HepG2 (cell line): ENCODE results near the gene VASN. TPM values are rescaled to one million over a fixed set of nuclear protein-coding genes. Genes with fewer than 3 reads are reported as not detected.
A peak's percentile ranks its signal among the peaks of the same experiment; 100 is the strongest.

ENCODE experiments used
- ATAC-seq: fragments of 200-7000 bp; cut with Tn5 transposase; 3 replicates; pipeline ENCODE4 v1.9.1; 2020; ENCODE audit warnings: mild to moderate bottlenecking, moderate library complexity
- BruUV-seq: library from RNA; stranded (reverse); fragments of 400-500 nt; replicated peaks from 2 replicates; lab custom pipeline; 2021; lab: Mats Ljungman, UMichigan
- CTCF ChIA-PET: fragments of 300-600 bp; formaldehyde crosslinking; extraction: SDS; loops from one replicate; lab custom pipeline; 2021; ENCODE audit warnings: low total read pairs, inconsistent platforms, low intra/inter-chr PET ratio; lab: Yijun Ruan, JAX
- POLR2A ChIA-PET: fragments of 350-600 bp; sonication (Branson Sonifier 250); formaldehyde crosslinking; loops from one replicate; lab custom pipeline; 2020; ENCODE audit warnings: antibody characterized with exemption, inconsistent platforms; lab: Yijun Ruan, JAX
- DNase-seq: peaks from one replicate; pipeline ENCODE4 v3.0.0-alpha.2; 2015; ENCODE audit warnings: low spot score
- FAIRE-seq: peaks from 3 replicates; lab custom pipeline; 2011; peaks lifted over from hg19 to GRCh38; lab: Jason Lieb, UNC
- H2AFZ ChIP-seq: one replicate; pipeline ENCODE4 v1.6.1; 2011; ENCODE audit warnings: low read length, inconsistent platforms
- H3K27ac ChIP-seq: fragments of 300-600 bp; 3 replicates; pipeline ENCODE4 v1.8.0; 2011; ENCODE audit warnings: mixed run types, mild to moderate bottlenecking, mixed read lengths, low read length, inconsistent platforms; ENCODE audit not compliant: insufficient read depth; ENCODE audit errors: extremely low read length
- H3K27me3 ChIP-seq, 2 experiments: fragments of 200-600 bp in 1 of 2; 2 replicates in 1 of 2; 3 replicates in 1 of 2; pipeline versions ENCODE4 v1.6.0 to v1.8.0; 2011; ENCODE audit warnings: low read length in 2 of 2, mild to moderate bottlenecking in 2 of 2, moderate library complexity in 2 of 2, inconsistent platforms in 1 of 2; ENCODE audit not compliant: insufficient read depth in 2 of 2, control insufficient read depth in 1 of 2
- H3K36me3 ChIP-seq, 2 experiments: fragments of 200-600 bp in 1 of 2; replicated peaks in 1 of 2; 2 replicates in 1 of 2; 3 replicates in 1 of 2; pipeline versions ENCODE4 v1.5.1 to v1.8.0; 2011; ENCODE audit warnings: low read length in 2 of 2, inconsistent platforms in 1 of 2; ENCODE audit not compliant: insufficient read depth in 2 of 2, control insufficient read depth in 1 of 2
- H3K4me1 ChIP-seq: 2 replicates; pipeline ENCODE4 v1.5.1; 2012; ENCODE audit warnings: low read length, inconsistent platforms; ENCODE audit not compliant: insufficient read depth
- H3K4me2 ChIP-seq: 2 replicates; pipeline ENCODE4 v1.6.0; 2011; ENCODE audit warnings: low read depth, low read length, inconsistent platforms
- H3K4me3 ChIP-seq, 3 experiments: fragments of 200-600 bp in 1 of 3; sonication (generic), shearing (Covaris generic) in 1 of 3; replicated peaks in 1 of 3; 2 replicates each; pipeline ENCODE4 v1.5.1; 2011 to 2016; ENCODE audit warnings: low read length in 3 of 3, inconsistent platforms in 2 of 3, low read depth in 2 of 3, mild to moderate bottlenecking in 2 of 3, control low read depth in 1 of 3, mixed read lengths in 1 of 3; ENCODE audit not compliant: insufficient read depth in 1 of 3
- H3K79me2 ChIP-seq: one replicate; pipeline ENCODE4 v1.6.1; 2011; ENCODE audit warnings: low read length, inconsistent platforms; ENCODE audit not compliant: insufficient read depth
- H3K9ac ChIP-seq: 2 replicates; pipeline ENCODE4 v1.6.0; 2011; ENCODE audit warnings: mild to moderate bottlenecking, low read depth, low read length, inconsistent platforms; ENCODE audit not compliant: insufficient read depth
- H3K9me3 ChIP-seq: 2 replicates; pipeline ENCODE4 v1.5.1; 2012; ENCODE audit warnings: mild to moderate bottlenecking, low read length
- H4K20me1 ChIP-seq: 2 replicates; pipeline ENCODE4 v1.6.0; 2011; ENCODE audit warnings: inconsistent platforms, mild to moderate bottlenecking, low read length, moderate library complexity; ENCODE audit not compliant: insufficient read depth
- ARNT2 ChIP-seq: sonication (generic); formaldehyde crosslinking; IDR thresholded peaks from 2 replicates; pipeline ENCODE4 v1.8.0; 2022; ENCODE audit warnings: mild to moderate bottlenecking, low read depth, missing genetic modification reagents, moderate library complexity
- BORCS8-MEF2B ChIP-seq: sonication (generic); formaldehyde crosslinking; IDR thresholded peaks from 2 replicates; pipeline ENCODE4 v1.8.0; 2022; ENCODE audit warnings: mild to moderate bottlenecking, missing genetic modification reagents
- CENPT ChIP-seq: sonication (generic); formaldehyde crosslinking; IDR thresholded peaks from 2 replicates; pipeline ENCODE4 v1.8.0; 2022; ENCODE audit warnings: low read depth, mild to moderate bottlenecking, moderate library complexity, missing genetic modification reagents
- DMAP1 ChIP-seq: IDR thresholded peaks from 2 replicates; pipeline ENCODE4 v1.6.1; 2016
- ETV5 ChIP-seq: IDR thresholded peaks from 2 replicates; pipeline ENCODE4 v1.6.1; 2018; ENCODE audit warnings: missing biosample characterization, missing genetic modification reagents, inconsistent platforms, borderline replicate concordance
- FOXK1 ChIP-seq: sonication (generic); formaldehyde crosslinking; IDR thresholded peaks from 2 replicates; pipeline ENCODE4 v1.4.0; 2020; ENCODE audit warnings: low read depth, missing genetic modification reagents, borderline replicate concordance
- HDAC2 ChIP-seq: sonication (generic); formaldehyde crosslinking; IDR thresholded peaks from 2 replicates; pipeline ENCODE4 v1.4.0; 2020; ENCODE audit warnings: missing genetic modification reagents
- IRF2 ChIP-seq: IDR thresholded peaks from 2 replicates; pipeline ENCODE4 v1.6.1; 2018; ENCODE audit warnings: missing genetic modification reagents, missing compliant biosample characterization
- IRX3 ChIP-seq: sonication (generic); formaldehyde crosslinking; IDR thresholded peaks from 2 replicates; pipeline ENCODE4 v1.8.1; 2023; ENCODE audit warnings: mild to moderate bottlenecking, low read depth, missing genetic modification reagents, borderline replicate concordance
- KMT2B ChIP-seq: IDR thresholded peaks from 2 replicates; pipeline ENCODE4 v1.6.1; 2016; ENCODE audit warnings: missing genetic modification reagents, missing compliant biosample characterization
- SMAD3 ChIP-seq: sonication (generic); formaldehyde crosslinking; IDR thresholded peaks from 2 replicates; pipeline ENCODE4 v1.4.0; 2020; ENCODE audit warnings: missing genetic modification reagents
- SOX5 ChIP-seq: IDR thresholded peaks from 2 replicates; pipeline ENCODE4 v1.6.1; 2016; ENCODE audit warnings: borderline replicate concordance
- SUZ12 ChIP-seq: fragments of 150-350 bp; IDR thresholded peaks from 2 replicates; pipeline ENCODE4 v1.6.1; 2014; ENCODE audit warnings: low read depth, low read length
- SYNCRIP ChIP-seq: fragments of 200-400 bp; formaldehyde crosslinking; IDR thresholded peaks from 2 replicates; pipeline ENCODE4 v1.6.1; 2018; ENCODE audit warnings: mild to moderate bottlenecking, low read depth, low read length; ENCODE audit not compliant: insufficient read depth
- ZNF773 ChIP-seq: sonication (generic); formaldehyde crosslinking; IDR thresholded peaks from 2 replicates; pipeline ENCODE4 v1.4.0; 2020; ENCODE audit warnings: missing genetic modification reagents, borderline replicate concordance
- WGBS: methylation state at CpG from one replicate; pipeline ENCODE4 v1.1.6; 2017; ENCODE audit warnings: low lambda C conversion rate; 5-methylcytosine and 5-hydroxymethylcytosine counted together
- in situ Hi-C: cut with HindIII; loops from 2 replicates; pipeline ENCODE4 v1.10.0; 2017; ENCODE audit warnings: low pct_unique_long_range_greater_than_20kb; ENCODE audit not compliant: extremely low pct_ligation_motif_present
- intact Hi-C: fragments of 100-400 bp; cut with micrococcal nuclease; formaldehyde crosslinking; loops from one replicate; pipeline ENCODE4 v1.10.0; 2022; ENCODE audit not compliant: unreplicated experiment
- polyA plus RNA-seq, 8 experiments: library from polyadenylated mRNA; depleted of rRNA in 3 of 8; stranded (reverse) in 7 of 8; unstranded in 1 of 8; fragments of >200 nt; fragmentation: Illumina TruSeq in 4 of 8; extraction: Trizol in 4 of 8; gene quantifications; 2 replicates each; pipeline versions ENCODE4 v1.2.1 to v1.2.3, GENCODE V29; 2011 to 2016; ENCODE audit warnings: low read depth in 4 of 8, missing spikeins in 1 of 8, mixed read lengths in 1 of 8; ENCODE audit not compliant: insufficient read depth in 1 of 8
- total RNA-seq, 5 experiments: library from RNA; depleted of rRNA; stranded (reverse); fragments of >200 nt; fragmentation: Illumina TruSeq; extraction: Trizol; gene quantifications; 2 replicates each; pipeline ENCODE4 v1.2.3, GENCODE V29; 2016; ENCODE audit warnings: low read depth in 1 of 5
- TF ChIP-seq, protein P1 (sequence below): sonication (generic); formaldehyde crosslinking; IDR thresholded peaks from 2 replicates; pipeline ENCODE4 v1.5.1; 2020; ENCODE audit warnings: mild to moderate bottlenecking, moderate library complexity, missing genetic modification reagents
- TF ChIP-seq, protein P2 (sequence below): sonication (generic); formaldehyde crosslinking; conservative IDR thresholded peaks from 2 replicates; pipeline ENCODE4 v1.5.0; 2020; ENCODE audit warnings: missing genetic modification reagents
- TF ChIP-seq, protein P3 (sequence below): IDR thresholded peaks from 2 replicates; pipeline ENCODE4 v1.6.1; 2016; ENCODE audit warnings: mild to moderate bottlenecking, missing biosample characterization, missing genetic modification reagents
- TF ChIP-seq, protein P4 (sequence below): sonication (generic); formaldehyde crosslinking; IDR thresholded peaks from 2 replicates; pipeline ENCODE4 v1.4.0; 2020; ENCODE audit warnings: mild to moderate bottlenecking, missing genetic modification reagents

The VASN gene
- total and polyA plus RNA-seq, 2 of the 13 experiments (the other 11 are each of a cell fraction or from before 2014, with no cell fraction given): 8.4 to 18.2 TPM

DNA sequence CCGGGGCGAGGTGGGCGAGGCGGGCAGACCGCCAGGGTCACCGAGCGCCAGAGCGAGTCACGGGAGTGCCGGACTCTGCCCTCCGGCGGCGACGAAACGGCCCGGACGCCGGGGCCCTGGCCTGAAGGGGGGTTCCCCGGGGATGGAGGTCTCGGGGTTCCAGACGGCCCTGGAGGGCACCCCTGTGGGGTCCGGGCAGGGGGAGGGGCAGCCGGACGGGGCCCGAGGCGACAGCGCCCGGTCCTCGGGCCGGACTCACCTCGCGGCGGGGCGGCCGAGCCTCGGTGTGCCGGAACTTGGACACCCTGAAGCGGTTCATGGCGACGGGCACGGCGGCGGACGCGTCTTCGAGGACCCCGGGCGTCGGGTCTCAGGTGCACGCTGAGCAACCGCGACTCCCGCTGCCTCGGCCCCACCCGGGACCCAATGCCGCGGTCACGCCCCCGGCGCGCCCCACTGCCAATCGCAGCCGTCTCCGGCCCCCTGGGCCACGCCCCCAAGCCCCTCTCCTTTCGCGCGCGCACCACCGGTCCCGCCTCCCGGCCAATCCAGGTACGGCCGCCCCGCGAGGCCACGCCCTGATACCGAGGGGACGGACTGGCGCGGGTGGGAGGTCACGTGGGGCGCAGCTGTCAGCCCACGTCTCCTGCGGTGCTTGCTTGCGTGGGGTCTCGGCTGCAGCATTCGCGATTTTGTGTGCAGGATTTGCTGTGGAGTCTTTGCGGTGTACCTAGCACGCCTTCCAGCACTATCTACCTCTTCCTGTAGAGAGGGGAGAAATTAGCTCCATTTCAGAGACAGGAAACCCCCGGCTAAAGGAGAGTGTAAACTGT lies 44.8 kb downstream of the VASN start, which contains the start of gene CORO7:
Gene CORO7 (minus strand): TSS at position 397 of the 833 bp plus-strand sequence. CDS start 78 bp downstream, at position 319.
- H3K9ac ChIP-seq: peak within 1 kb of the TSS; percentile 80
- H3K27ac ChIP-seq: peak within 1 kb of the TSS; percentile 65
- intact Hi-C loops (no loop called here), in situ Hi-C loops (no loop called here)
- no peaks in the 10 kb centered on the region; a peak in 1 of 5 replicates for H3K27me3 ChIP-seq
- no peaks in the 10 kb centered on the region for H3K9me3 ChIP-seq
- ATAC-seq: peak; percentile 92
- WGBS: under 1% methylated on average over 18 of the region's 92 CpGs
- POLR2A ChIA-PET: interaction anchor here (0.6 to 1.8 kb wide), 12 partner anchors 10 to 145 kb away, joined by 3 to 12 read pairs (median 4); partner anchors contain the start of genes DNAJA3, HMOX2 and TFAP4
- FAIRE-seq: peak; percentile 47
- H2AFZ ChIP-seq: peak within 1 kb of the TSS; percentile 70
- CTCF ChIA-PET: no interaction called here
- peak; percentile 80 for DNase-seq
- peaks cover 36% of the 10 kb centered on the region for H3K4me1 ChIP-seq
- H3K4me2 ChIP-seq: peak within 1 kb of the TSS; percentile 100
- H4K20me1 ChIP-seq: no peaks in the 10 kb centered on the region
- peaks cover 0 to 2% of the 10 kb centered on the region in 2 experiments; a peak in 2 of 5 replicates for H3K36me3 ChIP-seq
- peaks cover 14% of the 10 kb centered on the region for H3K79me2 ChIP-seq
- peak within 1 kb of the TSS; percentile 62 to 84 (median 83) for H3K4me3 ChIP-seq
- no TSS peak for BruUV-seq
- TF ChIP-seq ZNF773 (CRISPR knock-in tag) (no peak), IRX3 (CRISPR knock-in tag) (no peak), IRF2 (CRISPR knock-in tag) (no peak), ETV5 (CRISPR knock-in tag) (no peak), BORCS8-MEF2B (CRISPR knock-in tag) (no peak; the same call in 1 of the 2 replicates), FOXK1 (CRISPR knock-in tag) (no peak), SUZ12 (no peak), KMT2B (CRISPR knock-in tag) (peak; percentile 25; the same call in 1 of the 2 replicates), CENPT (CRISPR knock-in tag) (no peak), SMAD3 (CRISPR knock-in tag) (no peak), ARNT2 (CRISPR knock-in tag) (peak; percentile 75), SOX5 (no peak; the same call in 1 of the 2 replicates), DMAP1 (CRISPR knock-in tag) (peak; percentile 30; the same call in 1 of the 2 replicates), SYNCRIP (no peak), HDAC2 (peak; percentile 73)
- TF ChIP-seq, protein P1, sequence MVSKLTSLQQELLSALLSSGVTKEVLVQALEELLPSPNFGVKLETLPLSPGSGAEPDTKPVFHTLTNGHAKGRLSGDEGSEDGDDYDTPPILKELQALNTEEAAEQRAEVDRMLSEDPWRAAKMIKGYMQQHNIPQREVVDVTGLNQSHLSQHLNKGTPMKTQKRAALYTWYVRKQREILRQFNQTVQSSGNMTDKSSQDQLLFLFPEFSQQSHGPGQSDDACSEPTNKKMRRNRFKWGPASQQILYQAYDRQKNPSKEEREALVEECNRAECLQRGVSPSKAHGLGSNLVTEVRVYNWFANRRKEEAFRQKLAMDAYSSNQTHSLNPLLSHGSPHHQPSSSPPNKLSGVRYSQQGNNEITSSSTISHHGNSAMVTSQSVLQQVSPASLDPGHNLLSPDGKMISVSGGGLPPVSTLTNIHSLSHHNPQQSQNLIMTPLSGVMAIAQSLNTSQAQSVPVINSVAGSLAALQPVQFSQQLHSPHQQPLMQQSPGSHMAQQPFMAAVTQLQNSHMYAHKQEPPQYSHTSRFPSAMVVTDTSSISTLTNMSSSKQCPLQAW (CRISPR knock-in tag): peak; percentile 45; the same call in 1 of the 2 replicates
- TF ChIP-seq, protein P2, sequence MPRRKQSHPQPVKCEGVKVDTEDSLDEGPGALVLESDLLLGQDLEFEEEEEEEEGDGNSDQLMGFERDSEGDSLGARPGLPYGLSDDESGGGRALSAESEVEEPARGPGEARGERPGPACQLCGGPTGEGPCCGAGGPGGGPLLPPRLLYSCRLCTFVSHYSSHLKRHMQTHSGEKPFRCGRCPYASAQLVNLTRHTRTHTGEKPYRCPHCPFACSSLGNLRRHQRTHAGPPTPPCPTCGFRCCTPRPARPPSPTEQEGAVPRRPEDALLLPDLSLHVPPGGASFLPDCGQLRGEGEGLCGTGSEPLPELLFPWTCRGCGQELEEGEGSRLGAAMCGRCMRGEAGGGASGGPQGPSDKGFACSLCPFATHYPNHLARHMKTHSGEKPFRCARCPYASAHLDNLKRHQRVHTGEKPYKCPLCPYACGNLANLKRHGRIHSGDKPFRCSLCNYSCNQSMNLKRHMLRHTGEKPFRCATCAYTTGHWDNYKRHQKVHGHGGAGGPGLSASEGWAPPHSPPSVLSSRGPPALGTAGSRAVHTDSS: no peak
- TF ChIP-seq, protein P3, sequence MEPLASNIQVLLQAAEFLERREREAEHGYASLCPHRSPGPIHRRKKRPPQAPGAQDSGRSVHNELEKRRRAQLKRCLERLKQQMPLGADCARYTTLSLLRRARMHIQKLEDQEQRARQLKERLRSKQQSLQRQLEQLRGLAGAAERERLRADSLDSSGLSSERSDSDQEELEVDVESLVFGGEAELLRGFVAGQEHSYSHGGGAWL (CRISPR knock-in tag): no peak
- TF ChIP-seq, protein P4, sequence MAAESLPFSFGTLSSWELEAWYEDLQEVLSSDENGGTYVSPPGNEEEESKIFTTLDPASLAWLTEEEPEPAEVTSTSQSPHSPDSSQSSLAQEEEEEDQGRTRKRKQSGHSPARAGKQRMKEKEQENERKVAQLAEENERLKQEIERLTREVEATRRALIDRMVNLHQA (CRISPR knock-in tag): no peak
